Caco-2 (cell line): ENCODE data around the gene PSMD11. TPM values are rescaled to one million over a fixed set of nuclear protein-coding genes. Genes with fewer than 3 reads are reported as not detected.

Experiments
- BruUV-seq: library from RNA; stranded (reverse); fragments of 400-500 nt; replicated peaks from 2 replicates; lab custom pipeline; 2021; lab: Mats Ljungman, UMichigan
- CTCF ChIA-PET: fragments of 300-600 bp; sonication (Branson Sonifier 250); formaldehyde crosslinking; loops from one replicate; lab custom pipeline; 2022; ENCODE audit warnings: antibody characterized with exemption; lab: Charles Lee
- POLR2A ChIA-PET: fragments of 300-600 bp; sonication (Branson Sonifier 250); formaldehyde crosslinking; loops from one replicate; lab custom pipeline; 2022; ENCODE audit warnings: antibody characterized with exemption; lab: Charles Lee
- DNase-seq, 2 experiments: peaks; one replicate each; pipeline versions ENCODE4 v3.0.0 to v3.0.0-alpha.2; 2020 to 2022
- H3K27me3 ChIP-seq: replicated peaks from 2 replicates; pipeline ENCODE4 v1.6.0; 2011; ENCODE audit warnings: low read length; ENCODE audit not compliant: control insufficient read depth, insufficient read depth
- H3K36me3 ChIP-seq: 2 replicates; pipeline ENCODE4 v1.5.1; 2011; ENCODE audit warnings: low read length; ENCODE audit not compliant: control insufficient read depth, insufficient read depth
- H3K4me1 ChIP-seq: fragments of 250-450 bp; sonication (Bioruptor Pico); 2 replicates; pipeline ENCODE4 v1.5.1; 2020; ENCODE audit warnings: mild to moderate bottlenecking
- H3K4me3 ChIP-seq: 2 replicates; pipeline ENCODE4 v1.5.1; 2011; ENCODE audit warnings: low read depth, mild to moderate bottlenecking, control low read depth, low read length
- H3K9me3 ChIP-seq: fragments of 250-450 bp; sonication (Bioruptor Pico); 2 replicates; pipeline ENCODE4 v1.5.1; 2020; ENCODE audit warnings: mild to moderate bottlenecking, moderate library complexity
- H3K27ac Mint-ChIP-seq: one replicate; pipeline ENCODE4 v1.8.0; 2022; ENCODE audit warnings: mixed read lengths; ENCODE audit not compliant: unreplicated experiment
- H3K27me3 Mint-ChIP-seq: one replicate; pipeline ENCODE4 v1.8.0; 2022; ENCODE audit warnings: mixed read lengths; ENCODE audit not compliant: insufficient read depth, unreplicated experiment
- H3K36me3 Mint-ChIP-seq: one replicate; pipeline ENCODE4 v1.8.0; 2022; ENCODE audit warnings: mild to moderate bottlenecking, mixed read lengths; ENCODE audit not compliant: insufficient read depth, unreplicated experiment
- H3K4me1 Mint-ChIP-seq: one replicate; pipeline ENCODE4 v1.8.0; 2022; ENCODE audit warnings: low read depth, mixed read lengths; ENCODE audit not compliant: unreplicated experiment
- H3K4me3 Mint-ChIP-seq: one replicate; pipeline ENCODE4 v1.8.0; 2022; ENCODE audit warnings: mild to moderate bottlenecking, moderate library complexity, mixed read lengths; ENCODE audit not compliant: unreplicated experiment
- H3K9me3 Mint-ChIP-seq: one replicate; pipeline ENCODE4 v1.8.0; 2022; ENCODE audit warnings: mixed read lengths; ENCODE audit not compliant: unreplicated experiment
- CTCF ChIP-seq, 2 experiments: fragments of 200-600 bp in 1 of 2; IDR thresholded peaks; 1 replicate in 1 of 2; 2 replicates in 1 of 2; pipeline versions ENCODE4 v1.5.1 to v1.8.0; 2011 to 2022; ENCODE audit warnings: antibody characterized with exemption in 1 of 2, control low read depth in 1 of 2, inconsistent platforms in 1 of 2, low read depth in 1 of 2, low read length in 1 of 2, mild to moderate bottlenecking in 1 of 2, moderate library complexity in 1 of 2; ENCODE audit not compliant: insufficient read depth in 1 of 2, severe bottlenecking in 1 of 2, unreplicated experiment in 1 of 2
- intact Hi-C: fragments of 100-400 bp; cut with micrococcal nuclease; formaldehyde crosslinking; loops from one replicate; pipeline ENCODE4 v1.10.0; 2022; ENCODE audit not compliant: unreplicated experiment
- total RNA-seq: library from RNA; stranded (reverse); gene quantifications from 2 replicates; pipeline ENCODE4 v1.2.3, GENCODE V29; 2022

PSMD11 gene
- total RNA-seq, 1 experiment from 2014 or later, result 208 TPM

- no TSS peak for BruUV-seq
- no peak overlapping the region for H3K27ac Mint-ChIP-seq
- ChIA-PET POLR2A (interaction anchor here (0.9 kb wide), 1 partner anchor 27 kb away, joined by 4 read pairs; the partner anchor contains the start of gene PSMD11), CTCF (no interaction called here)
- no peak for TF ChIP-seq CTCF (IDR thresholded peaks at IDR 0.05; ENCODE audit: insufficient read depth in 1 of 2, low read depth in 1 of 2, low read length in 1 of 2, severe bottlenecking in 1 of 2, unreplicated experiment in 1 of 2)
- DNase-seq, result no peak
- Histone ChIP-seq H3K4me1 (no peaks in the 10 kb centered on the region), H3K27me3 (no peaks in the 10 kb centered on the region), H3K9me3 (no peaks in the 10 kb centered on the region), H3K4me3 (no peak overlapping the region), H3K36me3 (peaks cover 8% of the 10 kb centered on the region)
- H3K36me3 Mint-ChIP-seq, result peaks cover 93% of the 10 kb centered on the region
- no peak overlapping the region for H3K4me3 Mint-ChIP-seq
- intact Hi-C loops, result no loop called here
- H3K4me1 Mint-ChIP-seq, result no peaks in the 10 kb centered on the region
- H3K27me3 Mint-ChIP-seq, result no peaks in the 10 kb centered on the region
- H3K9me3 Mint-ChIP-seq, result no peaks in the 10 kb centered on the region
Observed at GRCh38 chr17:32471652-32472051, 27.3 kb downstream of the PSMD11 start.

GRCh38 chr17:32475258-32475657 lies 30.9 kb downstream of the PSMD11 start:
- Mint-ChIP-seq H3K4me3 (no peak overlapping the region), H3K9me3 (no peaks in the 10 kb centered on the region), H3K36me3 (peaks cover 95% of the 10 kb centered on the region), H3K4me1 (no peaks in the 10 kb centered on the region), H3K27me3 (no peaks in the 10 kb centered on the region), H3K27ac (no peak overlapping the region)
- intact Hi-C loops, result no loop called here
- no peak overlapping the region for H3K4me3 ChIP-seq
- H3K4me1 ChIP-seq, result no peaks in the 10 kb centered on the region
- ChIA-PET POLR2A (no interaction called here), CTCF (interaction anchor here (0.6 kb wide), 1 partner anchor 35 kb away, joined by 3 read pairs; no protein-coding TSS in a partner anchor)
- TF ChIP-seq CTCF (IDR thresholded peaks at IDR 0.05; ENCODE audit: insufficient read depth in 1 of 2, low read depth in 1 of 2, low read length in 1 of 2, severe bottlenecking in 1 of 2, unreplicated experiment in 1 of 2), result no peak
- no peaks in the 10 kb centered on the region for H3K9me3 ChIP-seq
- no peaks in the 10 kb centered on the region for H3K27me3 ChIP-seq
- BruUV-seq, result no TSS peak
- DNase-seq, result no peak
- peaks cover 12% of the 10 kb centered on the region for H3K36me3 ChIP-seq

GRCh38 chr17:32477220-32477619 lies 32.9 kb downstream of the PSMD11 start:
- Histone ChIP-seq H3K27me3 (no peaks in the 10 kb centered on the region), H3K36me3 (peaks cover 9% of the 10 kb centered on the region), H3K9me3 (no peaks in the 10 kb centered on the region), H3K4me1 (no peaks in the 10 kb centered on the region), H3K4me3 (no peak overlapping the region)
- Mint-ChIP-seq H3K36me3 (peaks cover 92% of the 10 kb centered on the region), H3K27ac (no peak overlapping the region), H3K4me3 (no peak overlapping the region), H3K4me1 (no peaks in the 10 kb centered on the region), H3K9me3 (no peaks in the 10 kb centered on the region), H3K27me3 (no peaks in the 10 kb centered on the region)
- no peak for DNase-seq
- intact Hi-C loops, result no loop called here
- BruUV-seq, result no TSS peak
- no peak for TF ChIP-seq CTCF (IDR thresholded peaks at IDR 0.05; ENCODE audit: insufficient read depth in 1 of 2, low read depth in 1 of 2, low read length in 1 of 2, severe bottlenecking in 1 of 2, unreplicated experiment in 1 of 2)
- CTCF ChIA-PET, result no interaction called here
- POLR2A ChIA-PET, result no interaction called here
